SIG-M5 treated with dmso at 0.1 percent for 504 hours (cell line): ENCODE measurements around the gene NOX4.
A peak's percentile ranks its signal among the peaks of the same experiment; 100 is the strongest.

Experiments used
- DNase-seq: peaks from one replicate; lab custom pipeline; 2025; ENCODE audit not compliant: unreplicated experiment; lab: John Stamatoyannopoulos, UW

The NOX4 gene

GRCh38 chr11:89490981-89491690 is at the start of gene NOX4:
Gene NOX4 (minus strand): TSS chr11:89491375. CDS start chr11:89491246, 129 bp downstream.
- DNase-seq, result no peak

- no peak for DNase-seq
These were observed 49.7 kb upstream of the NOX4 start for GRCh38 chr11:89540826-89541225.

- DNase-seq, result no peak
These were observed 46.8 kb upstream of the NOX4 start for GRCh38 chr11:89537936-89538335.

GRCh38 chr11:89536926-89537325 is 45.8 kb upstream of the NOX4 start:
- DNase-seq, result no peak

GRCh38 chr11:89535221-89535620 is 44.0 kb upstream of the NOX4 start:
- DNase-seq, result no peak

GRCh38 chr11:89529626-89530380 is 38.6 kb upstream of the NOX4 start:
- DNase-seq, result no peak

- DNase-seq, result no peak
These were observed 30.6 kb upstream of the NOX4 start for GRCh38 chr11:89521792-89522191.

GRCh38 chr11:89521294-89521693 is 30.1 kb upstream of the NOX4 start:
- no peak for DNase-seq

GRCh38 chr11:89516496-89516895 is 25.3 kb upstream of the NOX4 start:
- DNase-seq, result no peak

- no peak for DNase-seq
These were observed 17.4 kb upstream of the NOX4 start for GRCh38 chr11:89508544-89508943.

- no peak for DNase-seq
These were observed 13.1 kb upstream of the NOX4 start for GRCh38 chr11:89504270-89504669.

GRCh38 chr11:89503422-89503821 is 12.2 kb upstream of the NOX4 start:
- DNase-seq, result no peak

GRCh38 chr11:89502301-89502700 is 11.1 kb upstream of the NOX4 start:
- DNase-seq, result no peak

- DNase-seq, result no peak
These were observed 9.2 kb upstream of the NOX4 start for GRCh38 chr11:89500336-89500735.

GRCh38 chr11:89498845-89499448 is 7.8 kb upstream of the NOX4 start:
- peak; percentile 12 for DNase-seq

- DNase-seq, result no peak
These were observed 4.8 kb upstream of the NOX4 start for GRCh38 chr11:89495951-89496350.

GRCh38 chr11:89493431-89493830 is 2.3 kb upstream of the NOX4 start:
- DNase-seq, result no peak

GRCh38 chr11:89490602-89490980 is 584 bp downstream of the NOX4 start:
- DNase-seq, result no peak

GRCh38 chr11:89489930-89490329 is 1.2 kb downstream of the NOX4 start:
- DNase-seq, result no peak

- DNase-seq, result no peak
These were observed 4.2 kb downstream of the NOX4 start for GRCh38 chr11:89487016-89487415.

GRCh38 chr11:89484896-89485295 is 6.3 kb downstream of the NOX4 start:
- DNase-seq, result no peak

- no peak for DNase-seq
These were observed 14.0 kb downstream of the NOX4 start for GRCh38 chr11:89477175-89477574.
